ENCODE measurements around the gene ITPR3.
A peak's percentile ranks its signal among the peaks of the same experiment; 100 is the strongest.

ITPR3 gene

GRCh38 chr6:33689879-33690278, 68.8 kb downstream of the ITPR3 start:
- no peak overlapping the region for H3K4me2 ChIP-seq (ENCODE audit: insufficient read depth, low read length, poor library complexity, severe bottlenecking)
- no peaks in the 10 kb centered on the region for H3K27me3 ChIP-seq (ENCODE audit: control insufficient read depth in 3 of 3, insufficient read depth in 3 of 3, low read depth in 1 of 3, low read length in 3 of 3)
- H4K8ac ChIP-seq (ENCODE audit: low read depth, low read length): no peak overlapping the region
- H3K4me3 ChIP-seq (ENCODE audit: low read length in 2 of 2): no peak overlapping the region
- no peak overlapping the region for H3K9ac ChIP-seq (ENCODE audit: low read depth, low read length, poor library complexity)
- H2AK5ac ChIP-seq (ENCODE audit: low read depth, low read length): no peak overlapping the region
- no peak overlapping the region for H2BK120ac ChIP-seq (ENCODE audit: low read depth, low read length)
- no peak overlapping the region for H3K18ac ChIP-seq (ENCODE audit: low read length)
- H3K14ac ChIP-seq (ENCODE audit: low read length): no peak overlapping the region
- H3K4ac ChIP-seq (ENCODE audit: low read length): no peak overlapping the region
- WGBS, 2 donors (ENCODE audit: extremely low coverage in 2 of 2, insufficient read length in 2 of 2, insufficient replicate concordance in 1 of 2): no CpG with 5 or more reads among the region's 10 CpGs
- DNase-seq (ENCODE audit: low spot score): no peak
- no peaks in the 10 kb centered on the region for H3K9me3 ChIP-seq (replicated peaks in 1 of 2; ENCODE audit: control insufficient read depth in 2 of 2, insufficient read depth in 1 of 2, low read depth in 1 of 2, low read length in 2 of 2)
- H2BK12ac ChIP-seq (ENCODE audit: low read length): no peak overlapping the region
- H3K4me1 ChIP-seq (ENCODE audit: control insufficient read depth in 2 of 2, insufficient read depth in 1 of 2, low read depth in 1 of 2, low read length in 2 of 2): peaks cover 4 to 15% of the 10 kb centered on the region in 2 donors
- H3K79me1 ChIP-seq (ENCODE audit: low read depth, low read length): no peaks in the 10 kb centered on the region
- H3K23ac ChIP-seq (ENCODE audit: low read depth, low read length, poor library complexity): no peak overlapping the region
- H3K27ac ChIP-seq (replicated peaks; ENCODE audit: low read length): no peak overlapping the region
- no peak overlapping the region for H2BK5ac ChIP-seq (ENCODE audit: low read length)
- H4K91ac ChIP-seq (ENCODE audit: low read depth, low read length, poor library complexity): no peak overlapping the region
- no peak overlapping the region for H2BK15ac ChIP-seq (ENCODE audit: low read length)
- peaks cover 3 to 8% of the 10 kb centered on the region in 2 donors for H3K36me3 ChIP-seq (replicated peaks in 1 of 2; ENCODE audit: control insufficient read depth in 2 of 2, insufficient read depth in 2 of 2, low read length in 2 of 2)
- H2AFZ ChIP-seq (ENCODE audit: low read length): no peak overlapping the region

GRCh38 chr6:33690766-33691165, 69.6 kb downstream of the ITPR3 start:
- H3K9me3 ChIP-seq (replicated peaks in 1 of 2; ENCODE audit: control insufficient read depth in 2 of 2, insufficient read depth in 1 of 2, low read depth in 1 of 2, low read length in 2 of 2): no peaks in the 10 kb centered on the region
- H3K9ac ChIP-seq (ENCODE audit: low read depth, low read length, poor library complexity): no peak overlapping the region
- H3K27ac ChIP-seq (replicated peaks; ENCODE audit: low read length): no peak overlapping the region
- H3K14ac ChIP-seq (ENCODE audit: low read length): no peak overlapping the region
- no peak overlapping the region for H2BK5ac ChIP-seq (ENCODE audit: low read length)
- no peaks in the 10 kb centered on the region for H3K79me1 ChIP-seq (ENCODE audit: low read depth, low read length)
- no peak overlapping the region for H2AK5ac ChIP-seq (ENCODE audit: low read depth, low read length)
- H3K4me1 ChIP-seq (ENCODE audit: control insufficient read depth in 2 of 2, insufficient read depth in 1 of 2, low read depth in 1 of 2, low read length in 2 of 2): peaks cover 4 to 15% of the 10 kb centered on the region in 2 donors
- no peak overlapping the region for H3K4ac ChIP-seq (ENCODE audit: low read length)
- no peak overlapping the region for H2BK15ac ChIP-seq (ENCODE audit: low read length)
- DNase-seq (ENCODE audit: low spot score): no peak
- no peak overlapping the region for H3K4me2 ChIP-seq (ENCODE audit: insufficient read depth, low read length, poor library complexity, severe bottlenecking)
- no peak overlapping the region for H2AFZ ChIP-seq (ENCODE audit: low read length)
- peak overlapping the region; percentile 59 for H3K23ac ChIP-seq (ENCODE audit: low read depth, low read length, poor library complexity)
- H3K18ac ChIP-seq (ENCODE audit: low read length): no peak overlapping the region
- H4K8ac ChIP-seq (ENCODE audit: low read depth, low read length): no peak overlapping the region
- peak overlapping the region; percentile 20 for H2BK120ac ChIP-seq (ENCODE audit: low read depth, low read length)
- no peaks in the 10 kb centered on the region for H3K27me3 ChIP-seq (ENCODE audit: control insufficient read depth in 3 of 3, insufficient read depth in 3 of 3, low read depth in 1 of 3, low read length in 3 of 3)
- H2BK12ac ChIP-seq (ENCODE audit: low read length): no peak overlapping the region
- no peak overlapping the region for H4K91ac ChIP-seq (ENCODE audit: low read depth, low read length, poor library complexity)
- WGBS, 2 donors (ENCODE audit: extremely low coverage in 2 of 2, insufficient read length in 2 of 2, insufficient replicate concordance in 1 of 2): no CpG with 5 or more reads among the region's 13 CpGs
- H3K4me3 ChIP-seq (ENCODE audit: low read length in 2 of 2): no peak overlapping the region
- peaks cover 5 to 17% of the 10 kb centered on the region in 2 donors for H3K36me3 ChIP-seq (replicated peaks in 1 of 2; ENCODE audit: control insufficient read depth in 2 of 2, insufficient read depth in 2 of 2, low read length in 2 of 2)

DNA sequence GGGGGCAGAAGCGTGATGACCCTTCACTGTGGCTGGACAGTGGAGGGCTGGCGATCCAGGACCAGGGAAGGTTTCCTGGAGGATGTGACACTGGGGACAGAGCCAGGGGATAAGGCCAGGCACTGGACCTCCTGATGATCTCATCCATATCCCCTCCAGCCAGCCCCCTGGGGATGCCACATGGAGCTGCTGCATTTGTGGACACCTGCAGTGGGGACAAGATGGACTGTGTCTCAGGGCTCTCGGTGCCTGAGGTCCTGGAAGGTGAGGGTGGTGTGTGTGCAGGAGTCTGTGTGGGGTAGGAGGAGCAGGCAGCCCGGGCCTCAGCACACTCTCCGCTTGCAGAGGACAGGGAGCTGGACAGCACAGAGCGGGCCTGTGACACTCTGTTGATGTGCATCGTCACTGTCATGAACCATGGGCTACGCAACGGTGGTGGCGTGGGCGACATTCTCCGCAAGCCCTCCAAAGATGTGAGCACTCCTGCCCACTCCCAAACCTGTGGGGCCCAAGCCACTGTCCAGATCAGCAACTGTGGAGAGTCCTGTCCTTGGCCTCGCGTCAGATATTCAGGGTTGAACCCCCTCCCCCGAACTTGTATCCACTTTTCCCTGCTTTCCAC, 70.4 kb downstream of the ITPR3 start:
- Histone ChIP-seq H3K9me3 (replicated peaks in 1 of 2; ENCODE audit: control insufficient read depth in 2 of 2, insufficient read depth in 1 of 2, low read depth in 1 of 2, low read length in 2 of 2) (no peaks in the 10 kb centered on the region), H3K79me1 (ENCODE audit: low read depth, low read length) (no peaks in the 10 kb centered on the region), H2BK15ac (ENCODE audit: low read length) (no peak overlapping the region), H3K18ac (ENCODE audit: low read length) (no peak overlapping the region), H4K8ac (ENCODE audit: low read depth, low read length) (no peak overlapping the region), H3K27me3 (ENCODE audit: control insufficient read depth in 3 of 3, insufficient read depth in 3 of 3, low read depth in 1 of 3, low read length in 3 of 3) (no peaks in the 10 kb centered on the region), H2BK5ac (ENCODE audit: low read length) (no peak overlapping the region), H3K27ac (replicated peaks; ENCODE audit: low read length) (no peak overlapping the region), H3K4ac (ENCODE audit: low read length) (no peak overlapping the region), H3K4me1 (ENCODE audit: control insufficient read depth in 2 of 2, insufficient read depth in 1 of 2, low read depth in 1 of 2, low read length in 2 of 2) (peaks cover 4 to 14% of the 10 kb centered on the region in 2 donors), H3K23ac (ENCODE audit: low read depth, low read length, poor library complexity) (no peak overlapping the region), H3K36me3 (replicated peaks in 1 of 2; ENCODE audit: control insufficient read depth in 2 of 2, insufficient read depth in 2 of 2, low read length in 2 of 2) (peaks cover 10 to 25% of the 10 kb centered on the region in 2 donors), H2AFZ (ENCODE audit: low read length) (no peak overlapping the region), H3K4me2 (ENCODE audit: insufficient read depth, low read length, poor library complexity, severe bottlenecking) (no peak overlapping the region), H2BK120ac (ENCODE audit: low read depth, low read length) (no peak overlapping the region), H3K14ac (ENCODE audit: low read length) (peak overlapping the region; percentile 15), H2BK12ac (ENCODE audit: low read length) (no peak overlapping the region), H3K4me3 (ENCODE audit: low read length in 2 of 2) (no peak overlapping the region), H2AK5ac (ENCODE audit: low read depth, low read length) (no peak overlapping the region), H4K91ac (ENCODE audit: low read depth, low read length, poor library complexity) (no peak overlapping the region), H3K9ac (ENCODE audit: low read depth, low read length, poor library complexity) (no peak overlapping the region)
- WGBS, 2 donors (ENCODE audit: extremely low coverage in 2 of 2, insufficient read length in 2 of 2, insufficient replicate concordance in 1 of 2): no CpG with 5 or more reads among the region's 15 CpGs
- no peak for DNase-seq (ENCODE audit: low spot score)

- H2BK5ac ChIP-seq (ENCODE audit: low read length): no peak overlapping the region
- H3K9me3 ChIP-seq (replicated peaks in 1 of 2; ENCODE audit: control insufficient read depth in 2 of 2, insufficient read depth in 1 of 2, low read depth in 1 of 2, low read length in 2 of 2): no peaks in the 10 kb centered on the region
- H2BK120ac ChIP-seq (ENCODE audit: low read depth, low read length): no peak overlapping the region
- no peak for DNase-seq (ENCODE audit: low spot score)
- peaks cover 16 to 31% of the 10 kb centered on the region in 2 donors for H3K36me3 ChIP-seq (replicated peaks in 1 of 2; ENCODE audit: control insufficient read depth in 2 of 2, insufficient read depth in 2 of 2, low read length in 2 of 2)
- peaks cover 4 to 11% of the 10 kb centered on the region in 2 donors for H3K4me1 ChIP-seq (ENCODE audit: control insufficient read depth in 2 of 2, insufficient read depth in 1 of 2, low read depth in 1 of 2, low read length in 2 of 2)
- H2BK12ac ChIP-seq (ENCODE audit: low read length): no peak overlapping the region
- no peak overlapping the region for H3K4ac ChIP-seq (ENCODE audit: low read length)
- H2AFZ ChIP-seq (ENCODE audit: low read length): no peak overlapping the region
- H4K8ac ChIP-seq (ENCODE audit: low read depth, low read length): no peak overlapping the region
- no CpG with 5 or more reads among the region's 12 CpGs for WGBS, 2 donors (ENCODE audit: extremely low coverage in 2 of 2, insufficient read length in 2 of 2, insufficient replicate concordance in 1 of 2)
- H2BK15ac ChIP-seq (ENCODE audit: low read length): no peak overlapping the region
- peak overlapping the region; percentile 25 for H3K14ac ChIP-seq (ENCODE audit: low read length)
- H3K4me2 ChIP-seq (ENCODE audit: insufficient read depth, low read length, poor library complexity, severe bottlenecking): no peak overlapping the region
- H3K18ac ChIP-seq (ENCODE audit: low read length): no peak overlapping the region
- peak overlapping the region; percentile 17 for H3K27ac ChIP-seq (replicated peaks; ENCODE audit: low read length)
- H2AK5ac ChIP-seq (ENCODE audit: low read depth, low read length): no peak overlapping the region
- H3K79me1 ChIP-seq (ENCODE audit: low read depth, low read length): no peaks in the 10 kb centered on the region
- H3K4me3 ChIP-seq (ENCODE audit: low read length in 2 of 2): no peak overlapping the region
- peak overlapping the region; percentile 34 for H3K9ac ChIP-seq (ENCODE audit: low read depth, low read length, poor library complexity)
- no peak overlapping the region for H3K23ac ChIP-seq (ENCODE audit: low read depth, low read length, poor library complexity)
- no peaks in the 10 kb centered on the region for H3K27me3 ChIP-seq (ENCODE audit: control insufficient read depth in 3 of 3, insufficient read depth in 3 of 3, low read depth in 1 of 3, low read length in 3 of 3)
- no peak overlapping the region for H4K91ac ChIP-seq (ENCODE audit: low read depth, low read length, poor library complexity)
Measured at GRCh38 chr6:33692078-33692759, 71.1 kb downstream of the ITPR3 start.

Data from neuronal stem cell (in vitro differentiated cells).